Loucy (cell line): ENCODE measurements around the gene CDCP1.

ENCODE experiments used
- H2AFZ ChIP-seq: fragments of 200-600 bp; sonication (generic); 2 replicates; pipeline ENCODE4 v1.6.0; 2016; ENCODE audit warnings: antibody characterized with exemption, mild to moderate bottlenecking, low read length, moderate library complexity
- H3F3A ChIP-seq: fragments of 200-600 bp; 2 replicates; pipeline ENCODE4 v1.6.0; 2016; ENCODE audit warnings: antibody characterized with exemption, low read depth, mild to moderate bottlenecking
- H3K27me3 ChIP-seq: fragments of 200-600 bp; sonication (generic); 2 replicates; pipeline ENCODE4 v1.6.1; 2014; ENCODE audit warnings: low read length, mild to moderate bottlenecking; ENCODE audit not compliant: insufficient read depth, poor library complexity, severe bottlenecking
- H3K36me3 ChIP-seq: fragments of 200-600 bp; sonication (generic); 2 replicates; pipeline ENCODE4 v1.6.1; 2016; ENCODE audit warnings: low read length; ENCODE audit not compliant: insufficient read depth
- H3K4me1 ChIP-seq: fragments of 200-600 bp; sonication (generic); 2 replicates; pipeline ENCODE4 v1.5.1; 2014; ENCODE audit warnings: low read length, mild to moderate bottlenecking; ENCODE audit not compliant: insufficient read depth, poor library complexity, severe bottlenecking
- H3K4me2 ChIP-seq: fragments of 200-600 bp; sonication (generic); 2 replicates; pipeline ENCODE4 v1.6.0; 2014; ENCODE audit warnings: antibody characterized with exemption, low read length, low read depth, mild to moderate bottlenecking; ENCODE audit not compliant: poor library complexity, severe bottlenecking
- H3K4me3 ChIP-seq: fragments of 200-600 bp; sonication (generic); 2 replicates; pipeline ENCODE4 v1.5.1; 2014; ENCODE audit warnings: low read length, mild to moderate bottlenecking, mixed read lengths; ENCODE audit not compliant: poor library complexity, severe bottlenecking
- H3K79me2 ChIP-seq: fragments of 200-600 bp; sonication (generic); 2 replicates; pipeline ENCODE4 v1.6.1; 2014; ENCODE audit warnings: low read length; ENCODE audit not compliant: insufficient read depth
- H3K9ac ChIP-seq: fragments of 200-600 bp; sonication (generic); 2 replicates; pipeline ENCODE4 v1.6.0; 2014; ENCODE audit warnings: mild to moderate bottlenecking, low read depth, low read length, moderate library complexity; ENCODE audit not compliant: poor library complexity, severe bottlenecking
- H3K9me2 ChIP-seq: fragments of 200-600 bp; sonication (generic); replicated peaks from 2 replicates; pipeline ENCODE4 v1.6.1; 2016; ENCODE audit warnings: low read depth, low read length, mixed read lengths
- H3K9me3 ChIP-seq: fragments of 200-600 bp; sonication (generic); 2 replicates; pipeline ENCODE4 v1.6.1; 2014; ENCODE audit warnings: mild to moderate bottlenecking, antibody characterized with exemption, low read length, low read depth; ENCODE audit not compliant: insufficient read depth
- H4K20me1 ChIP-seq: fragments of 200-600 bp; sonication (generic); 2 replicates; pipeline ENCODE4 v1.6.0; 2014; ENCODE audit warnings: antibody characterized with exemption, low read length, mild to moderate bottlenecking; ENCODE audit not compliant: insufficient read depth, poor library complexity, severe bottlenecking
- EZH2phosphoT487 ChIP-seq: fragments of 200-600 bp; IDR thresholded peaks from 2 replicates; pipeline ENCODE4 v1.6.1; 2018; ENCODE audit warnings: antibody characterized with exemption, mild to moderate bottlenecking, moderate library complexity, borderline replicate concordance
- TF ChIP-seq, protein P1 (sequence below): fragments of 200-600 bp; sonication (generic); conservative IDR thresholded peaks from 2 replicates; pipeline ENCODE4 v1.5.1; 2014; ENCODE audit warnings: mild to moderate bottlenecking, antibody characterized with exemption, low read length

CDCP1 gene

DNA sequence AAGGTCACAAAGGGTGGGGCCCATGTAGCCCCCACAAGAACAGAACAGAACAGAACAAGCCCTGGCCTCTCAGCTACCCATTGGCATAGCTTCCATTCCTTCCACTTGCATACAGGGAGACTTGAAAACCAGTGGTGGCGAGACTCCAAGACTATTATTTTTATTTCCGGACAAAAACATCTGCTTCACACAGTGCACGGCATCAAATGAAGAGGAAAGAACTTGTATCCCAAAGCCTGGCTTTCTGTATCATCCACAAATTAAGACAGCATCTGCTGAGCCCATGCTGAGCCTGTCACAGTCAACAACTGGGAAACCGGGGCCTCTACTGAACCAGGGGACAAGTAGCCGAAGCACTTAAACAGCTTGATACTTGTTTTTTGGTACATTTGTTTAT lies 64.0 kb downstream of the CDCP1 start:
- Histone ChIP-seq H3K27me3 (no peaks in the 10 kb centered on the region), H3F3A (no peaks in the 10 kb centered on the region), H3K4me2 (no peak overlapping the region), H3K9me3 (no peaks in the 10 kb centered on the region), H2AFZ (no peak overlapping the region), H4K20me1 (no peaks in the 10 kb centered on the region), H3K79me2 (no peaks in the 10 kb centered on the region), H3K36me3 (no peaks in the 10 kb centered on the region), H3K4me3 (no peak overlapping the region), H3K9ac (no peak overlapping the region), H3K9me2 (no peaks in the 10 kb centered on the region), H3K4me1 (peaks cover 14% of the 10 kb centered on the region)
- TF ChIP-seq EZH2phosphoT487 = no peak
- TF ChIP-seq, protein P1, sequence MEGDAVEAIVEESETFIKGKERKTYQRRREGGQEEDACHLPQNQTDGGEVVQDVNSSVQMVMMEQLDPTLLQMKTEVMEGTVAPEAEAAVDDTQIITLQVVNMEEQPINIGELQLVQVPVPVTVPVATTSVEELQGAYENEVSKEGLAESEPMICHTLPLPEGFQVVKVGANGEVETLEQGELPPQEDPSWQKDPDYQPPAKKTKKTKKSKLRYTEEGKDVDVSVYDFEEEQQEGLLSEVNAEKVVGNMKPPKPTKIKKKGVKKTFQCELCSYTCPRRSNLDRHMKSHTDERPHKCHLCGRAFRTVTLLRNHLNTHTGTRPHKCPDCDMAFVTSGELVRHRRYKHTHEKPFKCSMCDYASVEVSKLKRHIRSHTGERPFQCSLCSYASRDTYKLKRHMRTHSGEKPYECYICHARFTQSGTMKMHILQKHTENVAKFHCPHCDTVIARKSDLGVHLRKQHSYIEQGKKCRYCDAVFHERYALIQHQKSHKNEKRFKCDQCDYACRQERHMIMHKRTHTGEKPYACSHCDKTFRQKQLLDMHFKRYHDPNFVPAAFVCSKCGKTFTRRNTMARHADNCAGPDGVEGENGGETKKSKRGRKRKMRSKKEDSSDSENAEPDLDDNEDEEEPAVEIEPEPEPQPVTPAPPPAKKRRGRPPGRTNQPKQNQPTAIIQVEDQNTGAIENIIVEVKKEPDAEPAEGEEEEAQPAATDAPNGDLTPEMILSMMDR = no peak

DNA sequence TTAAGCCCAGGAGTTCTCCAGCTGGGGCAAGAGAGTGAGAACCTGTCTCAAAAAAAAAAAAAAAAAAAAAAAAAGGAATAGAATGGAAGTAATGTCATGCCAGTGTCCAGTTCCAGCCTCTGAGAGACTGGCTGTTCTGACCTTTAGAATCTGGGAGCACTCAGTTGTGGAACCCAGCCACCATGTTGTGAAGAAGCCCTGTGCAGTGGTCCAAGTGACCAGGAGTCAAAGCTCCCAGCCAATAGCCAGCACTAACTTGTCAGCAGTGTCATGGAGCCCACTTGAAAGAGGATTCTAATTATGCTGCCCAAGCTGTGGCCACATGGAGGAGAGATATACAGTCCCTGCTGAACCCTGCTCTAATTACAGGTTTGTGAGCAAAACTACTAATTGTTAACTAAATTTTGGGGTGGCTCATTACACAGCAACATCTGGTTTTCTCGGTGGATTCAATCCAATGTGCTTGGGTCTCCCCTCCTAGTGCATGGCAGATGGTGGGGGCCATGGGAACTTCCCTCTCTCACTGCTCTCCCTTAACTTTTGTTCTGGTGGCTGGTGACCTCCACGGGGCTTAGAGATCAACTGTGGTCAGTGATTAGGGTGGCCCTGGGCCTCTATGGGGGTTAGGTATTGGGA lies 64.6 kb downstream of the CDCP1 start:
- no peaks in the 10 kb centered on the region for H4K20me1 ChIP-seq
- no peaks in the 10 kb centered on the region for H3F3A ChIP-seq
- no peaks in the 10 kb centered on the region for H3K79me2 ChIP-seq
- no peaks in the 10 kb centered on the region for H3K9me2 ChIP-seq
- H3K36me3 ChIP-seq = no peaks in the 10 kb centered on the region
- H3K9me3 ChIP-seq = no peaks in the 10 kb centered on the region
- H3K9ac ChIP-seq = no peak overlapping the region
- no peaks in the 10 kb centered on the region for H3K27me3 ChIP-seq
- TF ChIP-seq, protein P1 = no peak
- TF ChIP-seq EZH2phosphoT487 = no peak
- H3K4me1 ChIP-seq = peaks cover 14% of the 10 kb centered on the region
- no peak overlapping the region for H2AFZ ChIP-seq
- no peak overlapping the region for H3K4me2 ChIP-seq
- no peak overlapping the region for H3K4me3 ChIP-seq

DNA sequence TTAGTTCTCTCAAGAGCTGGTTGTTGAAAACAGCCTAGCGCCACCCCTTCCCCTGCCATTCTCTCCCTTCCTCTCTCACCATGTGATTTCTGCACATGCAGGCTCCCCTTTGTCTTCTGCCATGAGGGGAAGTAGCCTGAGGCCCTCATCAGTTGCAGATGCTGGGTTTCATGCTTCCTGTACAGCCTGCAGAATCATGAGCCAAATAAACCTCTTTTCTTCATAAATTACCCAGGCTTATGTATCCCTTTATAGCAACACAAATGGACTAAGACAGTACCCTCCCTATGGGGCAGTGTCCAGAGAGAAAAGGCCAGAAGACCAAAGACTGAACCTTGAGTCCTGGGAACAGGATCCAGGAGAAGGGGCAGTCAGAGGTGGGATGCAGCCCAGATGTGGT lies 65.4 kb downstream of the CDCP1 start:
- TF ChIP-seq, protein P1 = no peak
- no peak for TF ChIP-seq EZH2phosphoT487
- no peaks in the 10 kb centered on the region for H3K9me2 ChIP-seq
- H3K9me3 ChIP-seq = no peaks in the 10 kb centered on the region
- no peak overlapping the region for H3K9ac ChIP-seq
- H3K36me3 ChIP-seq = no peaks in the 10 kb centered on the region
- H4K20me1 ChIP-seq = no peaks in the 10 kb centered on the region
- H3F3A ChIP-seq = no peaks in the 10 kb centered on the region
- no peak overlapping the region for H2AFZ ChIP-seq
- H3K4me1 ChIP-seq = peaks cover 14% of the 10 kb centered on the region
- H3K4me3 ChIP-seq = no peak overlapping the region
- H3K4me2 ChIP-seq = no peak overlapping the region
- no peaks in the 10 kb centered on the region for H3K79me2 ChIP-seq
- H3K27me3 ChIP-seq = no peaks in the 10 kb centered on the region
